ENCODE measurements around the gene ATE1. TPM values are rescaled to one million over a fixed set of nuclear protein-coding genes. Genes with fewer than 3 reads are reported as not detected.

The ATE1 gene
- total and polyA plus RNA-seq, 12 donors, result 4.5 to 57.7 (median 42.5) TPM

- WGBS, 2 donors, result 62 to 80% methylated on average over 3 of the region's 3 CpGs
- ATAC-seq, result no peak
These were observed 83.3 kb downstream of the ATE1 start for GRCh38 chr10:121844537-121844936.

DNA sequence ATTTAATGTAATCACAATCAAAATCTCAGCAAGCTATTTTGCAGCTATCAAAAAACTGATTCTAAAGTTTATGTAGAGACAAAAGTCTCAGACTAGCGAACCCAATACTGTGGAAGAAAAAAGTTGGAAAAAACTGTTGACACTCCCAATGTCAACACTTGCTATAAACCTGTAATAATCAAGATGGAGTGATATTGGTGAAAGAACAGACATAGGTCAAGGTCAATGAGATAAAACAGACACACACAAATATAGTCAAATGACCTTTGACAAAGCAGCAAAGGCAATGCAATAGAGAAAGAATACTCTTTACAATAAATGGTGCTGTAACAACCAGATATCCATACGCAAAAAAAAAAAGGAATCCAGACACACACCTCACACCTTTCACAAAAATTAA is 84.5 kb downstream of the ATE1 start:
- 94 to 97% methylated on average over 2 of the region's 2 CpGs for WGBS, 2 donors
- Histone ChIP-seq H3K4me3 (no peak overlapping the region), H3K27ac (no peak overlapping the region), H3K36me3 (peaks cover 0 to 48% (median 3%) of the 10 kb centered on the region in 9 donors), H3K9me3 (peaks cover 0 to 12% (median 0%) of the 10 kb centered on the region in 11 donors), H3K4me1 (no peaks in the 10 kb centered on the region), H3K27me3 (no peaks in the 10 kb centered on the region)
- TF ChIP-seq, protein P1, sequence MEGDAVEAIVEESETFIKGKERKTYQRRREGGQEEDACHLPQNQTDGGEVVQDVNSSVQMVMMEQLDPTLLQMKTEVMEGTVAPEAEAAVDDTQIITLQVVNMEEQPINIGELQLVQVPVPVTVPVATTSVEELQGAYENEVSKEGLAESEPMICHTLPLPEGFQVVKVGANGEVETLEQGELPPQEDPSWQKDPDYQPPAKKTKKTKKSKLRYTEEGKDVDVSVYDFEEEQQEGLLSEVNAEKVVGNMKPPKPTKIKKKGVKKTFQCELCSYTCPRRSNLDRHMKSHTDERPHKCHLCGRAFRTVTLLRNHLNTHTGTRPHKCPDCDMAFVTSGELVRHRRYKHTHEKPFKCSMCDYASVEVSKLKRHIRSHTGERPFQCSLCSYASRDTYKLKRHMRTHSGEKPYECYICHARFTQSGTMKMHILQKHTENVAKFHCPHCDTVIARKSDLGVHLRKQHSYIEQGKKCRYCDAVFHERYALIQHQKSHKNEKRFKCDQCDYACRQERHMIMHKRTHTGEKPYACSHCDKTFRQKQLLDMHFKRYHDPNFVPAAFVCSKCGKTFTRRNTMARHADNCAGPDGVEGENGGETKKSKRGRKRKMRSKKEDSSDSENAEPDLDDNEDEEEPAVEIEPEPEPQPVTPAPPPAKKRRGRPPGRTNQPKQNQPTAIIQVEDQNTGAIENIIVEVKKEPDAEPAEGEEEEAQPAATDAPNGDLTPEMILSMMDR (IDR thresholded peaks at IDR 0.05), result no peak
- DNase-seq, result no peak
- ATAC-seq, result no peak
- intact Hi-C loops (cut with DNase I), result no loop called here

More at GRCh38 chr10:121844537-121844936, 83.3 kb downstream of the ATE1 start:
- no peak for DNase-seq
- Histone ChIP-seq H3K4me3 (no peak overlapping the region), H3K4me1 (no peaks in the 10 kb centered on the region), H3K36me3 (peaks cover 0 to 59% (median 13%) of the 10 kb centered on the region in 9 donors), H3K9me3 (peaks cover 0 to 12% (median 0%) of the 10 kb centered on the region in 11 donors), H3K27me3 (no peaks in the 10 kb centered on the region), H3K27ac (no peak overlapping the region)
- intact Hi-C loops (cut with DNase I), result no loop called here
- TF ChIP-seq, protein P1 (IDR thresholded peaks at IDR 0.05), result no peak

GRCh38 chr10:121841862-121842261 is 86.0 kb downstream of the ATE1 start:
- TF ChIP-seq, protein P1 (IDR thresholded peaks at IDR 0.05), result no peak
- intact Hi-C loops (cut with DNase I), result no loop called here
- Histone ChIP-seq H3K4me3 (no peak overlapping the region), H3K4me1 (no peaks in the 10 kb centered on the region), H3K36me3 (peaks cover 0 to 38% (median 0%) of the 10 kb centered on the region in 9 donors), H3K9me3 (peaks cover 0 to 12% (median 0%) of the 10 kb centered on the region in 11 donors), H3K27ac (no peak overlapping the region), H3K27me3 (no peaks in the 10 kb centered on the region)
- no peak for DNase-seq
- no peak for ATAC-seq

DNA sequence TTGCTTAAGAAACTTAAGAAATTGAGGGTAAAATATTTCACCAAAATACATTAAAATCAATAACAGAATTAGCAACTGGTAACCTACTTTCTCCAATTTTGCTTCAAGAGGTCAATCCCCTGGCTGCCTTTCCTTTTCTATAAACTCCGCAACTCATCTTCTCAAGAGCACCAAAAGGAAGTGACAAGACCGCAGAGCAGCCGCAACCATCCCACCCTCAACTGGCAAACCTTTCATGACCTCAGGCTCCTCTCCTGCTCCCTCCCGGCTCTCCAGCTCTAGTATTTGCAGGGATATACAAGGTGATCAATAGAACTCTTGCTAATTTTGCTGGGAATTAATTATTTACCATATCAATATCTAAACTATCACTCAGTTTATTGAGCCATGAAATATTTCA is 88.9 kb downstream of the ATE1 start:
- TF ChIP-seq, protein P1 (IDR thresholded peaks at IDR 0.05), result no peak
- Histone ChIP-seq H3K9me3 (no peaks in the 10 kb centered on the region), H3K4me3 (no peak overlapping the region), H3K27me3 (no peaks in the 10 kb centered on the region), H3K27ac (no peak overlapping the region), H3K4me1 (no peaks in the 10 kb centered on the region), H3K36me3 (peaks cover 0 to 43% (median 5%) of the 10 kb centered on the region in 9 donors)
- ATAC-seq, result no peak
- intact Hi-C loops (cut with DNase I), result no loop called here
- no peak for DNase-seq
- 92 to 96% methylated on average over 4 of the region's 4 CpGs for WGBS, 2 donors

All from heart right ventricle (tissue), 16 donors.